SK-N-SH (cell line): Measurements from ENCODE around the gene TP63. TPM values are rescaled to one million over a fixed set of nuclear protein-coding genes. Genes with fewer than 3 reads are reported as not detected.

Experiments used
- CTCF ChIA-PET: fragments of 300-600, 350-600 bp; formaldehyde crosslinking; extraction: SDS; loops from one replicate; lab custom pipeline; 2021; lab: Yijun Ruan, JAX
- POLR2A ChIA-PET: fragments of 350-600 bp; sonication (Branson Sonifier 250); formaldehyde crosslinking; extraction: SDS; loops from one replicate; lab custom pipeline; 2020; ENCODE audit warnings: antibody characterized with exemption, inconsistent platforms; lab: Yijun Ruan, JAX
- DNase-seq: peaks from one replicate; pipeline ENCODE4 v3.0.0; 2012
- H2AFZ ChIP-seq: fragments of 200-600 bp; sonication (generic); 2 replicates; pipeline ENCODE4 v1.8.1; 2016; ENCODE audit warnings: antibody characterized with exemption, mild to moderate bottlenecking, low read depth
- H3F3A ChIP-seq: fragments of 200-600 bp; sonication (generic); replicated peaks from 2 replicates; pipeline ENCODE3; 2016; ENCODE audit warnings: antibody characterized with exemption, mild to moderate bottlenecking; ENCODE audit not compliant: insufficient read depth
- H3K27ac ChIP-seq, 2 experiments: fragments of 200-500 bp in 1 of 2; fragments of 200-600 bp in 1 of 2; sonication (Bioruptor generic) in 1 of 2; sonication (generic), shearing (Covaris generic) in 1 of 2; 2 replicates each; pipeline versions ENCODE4 v1.5.1 to v1.6.1; 2014 to 2016; ENCODE audit warnings: low read depth in 2 of 2, inconsistent platforms in 1 of 2, low read length in 1 of 2, mild to moderate bottlenecking in 1 of 2, mixed read lengths in 1 of 2
- H3K27me3 ChIP-seq: fragments of 200-600 bp; sonication (generic), shearing (Covaris generic); 2 replicates; pipeline ENCODE4 v1.6.1; 2016; ENCODE audit warnings: mixed run types; ENCODE audit not compliant: insufficient read depth
- H3K36me3 ChIP-seq, 2 experiments: fragments of 200-500 bp in 1 of 2; fragments of 200-600 bp in 1 of 2; sonication (Bioruptor generic) in 1 of 2; sonication (generic) in 1 of 2; replicated peaks in 1 of 2; 2 replicates each; pipeline versions ENCODE3 to v1.5.1; 2014 to 2016; ENCODE audit warnings: low read length in 1 of 2, mild to moderate bottlenecking in 1 of 2; ENCODE audit not compliant: insufficient read depth in 2 of 2, control insufficient read depth in 1 of 2
- H3K4me1 ChIP-seq, 2 experiments: fragments of 200-500 bp in 1 of 2; fragments of 200-600 bp in 1 of 2; sonication (Bioruptor generic) in 1 of 2; sonication (generic), shearing (Covaris generic) in 1 of 2; 2 replicates each; pipeline versions ENCODE4 v1.5.1 to v1.6.1; 2014 to 2016; ENCODE audit warnings: low read depth in 1 of 2, low read length in 1 of 2, mixed run types in 1 of 2; ENCODE audit not compliant: insufficient read depth in 2 of 2, control insufficient read depth in 1 of 2
- H3K4me2 ChIP-seq: fragments of 200-600 bp; sonication (generic), shearing (Covaris generic); 2 replicates; pipeline ENCODE4 v1.6.1; 2017; ENCODE audit warnings: mixed run types
- H3K4me3 ChIP-seq, 2 experiments: fragments of 200-500 bp in 1 of 2; fragments of 200-600 bp in 1 of 2; sonication (Bioruptor generic) in 1 of 2; sonication (generic), shearing (Covaris generic) in 1 of 2; 2 replicates each; pipeline versions ENCODE4 v1.5.1 to v1.8.1; 2014 to 2016; ENCODE audit warnings: low read depth in 2 of 2, inconsistent platforms in 1 of 2, low read length in 1 of 2, mild to moderate bottlenecking in 1 of 2, mixed read lengths in 1 of 2, moderate library complexity in 1 of 2
- H3K79me2 ChIP-seq: fragments of 200-600 bp; sonication (generic); 2 replicates; pipeline ENCODE4 v1.8.1; 2017; ENCODE audit warnings: mild to moderate bottlenecking; ENCODE audit not compliant: insufficient read depth
- H3K9ac ChIP-seq: fragments of 200-600 bp; sonication (generic); 2 replicates; pipeline ENCODE4 v1.6.1; 2017; ENCODE audit warnings: mixed run types
- H3K9me2 ChIP-seq: fragments of 200-600 bp; sonication (generic); 2 replicates; pipeline ENCODE4 v1.6.1; 2017; ENCODE audit warnings: mixed run types
- H3K9me3 ChIP-seq: fragments of 200-600 bp; sonication (generic); 2 replicates; pipeline ENCODE4 v1.6.1; 2017; ENCODE audit warnings: mixed run types, mild to moderate bottlenecking, moderate library complexity
- H4K20me1 ChIP-seq: fragments of 200-600 bp; sonication (generic); 2 replicates; pipeline ENCODE4 v1.6.1; 2017; ENCODE audit warnings: mild to moderate bottlenecking, mixed run types; ENCODE audit not compliant: insufficient read depth
- CHD2 ChIP-seq: fragments of 150-350 bp; IDR thresholded peaks from 2 replicates; pipeline ENCODE4 v1.6.1; 2018; ENCODE audit warnings: low read length; ENCODE audit not compliant: partially characterized antibody
- CTCF ChIP-seq: fragments of 200-600 bp; sonication (generic); IDR thresholded peaks from 2 replicates; pipeline ENCODE4 v1.6.1; 2017; ENCODE audit warnings: antibody characterized with exemption, mild to moderate bottlenecking, moderate library complexity
- ELF1 ChIP-seq: IDR thresholded peaks from 2 replicates; pipeline ENCODE4 v1.4.0; 2012
- EP300 ChIP-seq, 2 experiments: IDR thresholded peaks; 2 replicates each; pipeline versions ENCODE4 v1.4.0 to v1.6.1; 2012; ENCODE audit warnings: borderline replicate concordance in 1 of 2, low read depth in 1 of 2, low read length in 1 of 2
- FOXJ3 ChIP-seq: sonication (generic); formaldehyde crosslinking; IDR thresholded peaks from 2 replicates; pipeline ENCODE4 v1.5.1; 2020; ENCODE audit warnings: mild to moderate bottlenecking, missing genetic modification reagents
- FOXM1 ChIP-seq: IDR thresholded peaks from 2 replicates; pipeline ENCODE4 v1.4.0; 2012; ENCODE audit warnings: low read depth, mild to moderate bottlenecking
- GATA2 ChIP-seq: sonication (generic); formaldehyde crosslinking; IDR thresholded peaks from 2 replicates; pipeline ENCODE4 v1.5.0; 2020; ENCODE audit warnings: mild to moderate bottlenecking, missing genetic modification reagents
- IRF3 ChIP-seq: fragments of 150-350 bp; IDR thresholded peaks from 2 replicates; pipeline ENCODE4 v1.6.1; 2016; ENCODE audit warnings: mild to moderate bottlenecking, low read depth, low read length
- JUND ChIP-seq: IDR thresholded peaks from 2 replicates; pipeline ENCODE4 v1.4.0; 2012
- MEF2A ChIP-seq: IDR thresholded peaks from 2 replicates; pipeline ENCODE4 v1.4.0; 2012; ENCODE audit warnings: low read depth, borderline replicate concordance
- NFIC ChIP-seq: IDR thresholded peaks from 2 replicates; pipeline ENCODE4 v1.4.0; 2012; ENCODE audit warnings: borderline replicate concordance
- PBX3 ChIP-seq: IDR thresholded peaks from 2 replicates; pipeline ENCODE4; 2012
- RCOR1 ChIP-seq: fragments of 150-350 bp; IDR thresholded peaks from 2 replicates; pipeline ENCODE4 v1.6.1; 2017; ENCODE audit warnings: antibody characterized with exemption, low read length
- RXRA ChIP-seq: IDR thresholded peaks from 2 replicates; pipeline ENCODE4 v1.4.0; 2012; ENCODE audit warnings: low read depth, mild to moderate bottlenecking, borderline replicate concordance
- SMC3 ChIP-seq: IDR thresholded peaks from 2 replicates; pipeline ENCODE4 v1.6.1; 2012; ENCODE audit warnings: low read depth, low read length, improper control_type of control experiment
- TAF1 ChIP-seq: IDR thresholded peaks from 2 replicates; pipeline ENCODE4 v1.6.1; 2012; ENCODE audit warnings: low read depth, mild to moderate bottlenecking, low read length, moderate library complexity, borderline replicate concordance
- USF1 ChIP-seq: IDR thresholded peaks from 2 replicates; pipeline ENCODE4 v1.4.0; 2012; ENCODE audit warnings: low read depth, borderline replicate concordance
- USF2 ChIP-seq: fragments of 150-350 bp; IDR thresholded peaks from 2 replicates; pipeline ENCODE4 v1.6.1; 2017; ENCODE audit warnings: antibody characterized with exemption, low read length, low read depth, borderline replicate concordance
- WGBS: methylation state at CpG from one replicate; pipeline ENCODE4 v1.1.6; 2017; ENCODE audit warnings: low lambda C conversion rate; 5-methylcytosine and 5-hydroxymethylcytosine counted together
- polyA plus RNA-seq, 3 experiments: library from polyadenylated mRNA; depleted of rRNA; stranded (reverse); fragments of >200 nt; gene quantifications; 2 replicates each; pipeline ENCODE4 v1.2.3, GENCODE V29; 2012

The TP63 gene
- polyA plus RNA-seq, 1 of the 3 experiments (the other 2 are of a cell fraction) = not detected

- POLR2A ChIA-PET = no interaction called here
- WGBS = 14% methylated on average over 1 of the region's 1 CpG
- H2AFZ ChIP-seq = no peak overlapping the region
Observed at GRCh38 chr3:189809583-189809982, 178.4 kb downstream of the TP63 start.

GRCh38 chr3:189812806-189813465 is 181.7 kb downstream of the TP63 start:
- no peak overlapping the region for H3K27ac ChIP-seq
- H3K9ac ChIP-seq = no peak overlapping the region
- POLR2A ChIA-PET = no interaction called here
- H3K4me3 ChIP-seq = no peak overlapping the region
- H2AFZ ChIP-seq = no peak overlapping the region
- no peaks in the 10 kb centered on the region for H3K4me1 ChIP-seq
- DNase-seq = no peak
- no peaks in the 10 kb centered on the region for H3K9me3 ChIP-seq
- no peaks in the 10 kb centered on the region for H3F3A ChIP-seq
- H3K9me2 ChIP-seq = no peaks in the 10 kb centered on the region
- CTCF ChIA-PET = interaction anchor here (0.6 kb wide), 1 partner anchor 1940 kb away, joined by 3 read pairs; no protein-coding TSS in a partner anchor
- H3K27me3 ChIP-seq = peaks cover 19% of the 10 kb centered on the region; the same call in 1 of the 2 replicates
- H4K20me1 ChIP-seq = no peaks in the 10 kb centered on the region
- 4% methylated on average over 5 of the region's 5 CpGs for WGBS
- H3K4me2 ChIP-seq = no peak overlapping the region
- H3K36me3 ChIP-seq = no peaks in the 10 kb centered on the region
- H3K79me2 ChIP-seq = no peaks in the 10 kb centered on the region
- TF ChIP-seq IRF3 (no peak), GATA2 (no peak), ELF1 (no peak), JUND (no peak), MEF2A (no peak), CHD2 (no peak), EP300 (IDR thresholded peaks at IDR 0.05; ENCODE audit: borderline replicate concordance in 1 of 2, low read depth in 1 of 2, low read length in 1 of 2) (no peak), TAF1 (no peak), CTCF (no peak), FOXM1 (no peak), RXRA (no peak), SMC3 (no peak), NFIC (no peak)

More at GRCh38 chr3:189809583-189809982, 178.4 kb downstream of the TP63 start:
- Histone ChIP-seq H3K9me2 (no peaks in the 10 kb centered on the region), H3F3A (no peaks in the 10 kb centered on the region), H3K36me3 (no peaks in the 10 kb centered on the region), H3K27ac (no peak overlapping the region), H3K4me1 (no peaks in the 10 kb centered on the region; a peak in 1 of 4 replicates), H3K4me3 (no peak overlapping the region), H4K20me1 (no peaks in the 10 kb centered on the region)
- CTCF ChIA-PET = no interaction called here
- TF ChIP-seq TAF1 (no peak), GATA2 (no peak), CHD2 (no peak), FOXJ3 (no peak), RCOR1 (no peak), USF2 (no peak), PBX3 (no peak), USF1 (no peak)
- TF ChIP-seq, all 33 proteins: peak for 0
- Histone ChIP-seq H3K9me3 (no peaks in the 10 kb centered on the region), H3K4me2 (no peak overlapping the region), H3K79me2 (no peaks in the 10 kb centered on the region), H3K9ac (no peak overlapping the region), H3K27me3 (peaks cover 28% of the 10 kb centered on the region; the same call in 1 of the 2 replicates)
- DNase-seq = no peak
